GM21717 (cell line): Measurements from ENCODE around the gene ARHGAP28.
"Not testable (repeated sequence)": the region's sequence is repeated elsewhere in the genome, so short reads cannot be mapped to it uniquely, and the experiment has no call there.

ENCODE experiments used
- ATAC-seq: cut with Tn5 transposase; IDR thresholded peaks from one replicate; pipeline ENCODE4 v1.9.1; 2021; ENCODE audit warnings: mild to moderate bottlenecking, moderate library complexity; ENCODE audit not compliant: unreplicated experiment

The ARHGAP28 gene

DNA sequence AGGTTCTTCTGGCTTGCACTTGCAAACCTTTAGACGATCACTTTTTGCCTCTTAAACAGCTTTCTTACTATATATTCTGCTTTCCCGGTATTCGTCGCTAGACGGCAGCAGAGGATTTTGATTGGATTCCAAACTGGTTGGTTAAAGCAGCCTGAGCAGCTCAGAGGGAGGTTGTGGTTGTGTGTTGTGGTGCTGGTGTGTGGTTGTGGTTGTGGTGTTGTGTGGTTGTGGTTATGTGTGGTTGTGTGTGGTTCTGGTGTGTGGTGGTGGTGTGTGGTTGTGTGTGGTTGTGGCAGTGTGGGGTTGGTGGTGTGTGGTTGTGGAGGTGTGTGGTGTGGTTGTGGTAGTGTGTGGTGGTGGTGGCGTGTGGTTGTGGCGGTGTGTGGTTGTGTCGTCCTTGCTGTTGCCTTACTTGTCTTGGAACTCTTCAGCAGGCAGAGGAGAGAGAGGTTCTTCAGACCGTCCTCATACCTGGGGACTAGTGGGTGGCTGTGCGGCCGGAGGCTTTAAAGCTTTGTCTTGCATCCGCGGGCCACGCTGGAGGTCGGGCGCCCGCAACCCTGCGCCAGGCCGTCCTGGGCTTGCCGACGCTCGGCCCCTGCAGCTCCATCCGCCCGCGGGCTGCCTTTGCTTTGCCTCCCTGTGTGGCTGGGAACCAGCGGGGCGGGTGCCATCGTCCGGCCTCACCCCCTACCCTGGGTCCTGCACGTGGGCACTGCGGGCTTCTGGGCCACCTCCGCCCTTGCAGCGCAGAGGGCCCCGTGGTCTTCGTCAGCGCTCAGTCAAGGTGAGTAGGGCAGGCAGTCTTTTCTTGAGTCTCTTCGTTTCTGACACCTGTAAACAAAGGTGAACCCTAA is 190.8 kb downstream of the ARHGAP28 start:
- no peak for ATAC-seq

DNA sequence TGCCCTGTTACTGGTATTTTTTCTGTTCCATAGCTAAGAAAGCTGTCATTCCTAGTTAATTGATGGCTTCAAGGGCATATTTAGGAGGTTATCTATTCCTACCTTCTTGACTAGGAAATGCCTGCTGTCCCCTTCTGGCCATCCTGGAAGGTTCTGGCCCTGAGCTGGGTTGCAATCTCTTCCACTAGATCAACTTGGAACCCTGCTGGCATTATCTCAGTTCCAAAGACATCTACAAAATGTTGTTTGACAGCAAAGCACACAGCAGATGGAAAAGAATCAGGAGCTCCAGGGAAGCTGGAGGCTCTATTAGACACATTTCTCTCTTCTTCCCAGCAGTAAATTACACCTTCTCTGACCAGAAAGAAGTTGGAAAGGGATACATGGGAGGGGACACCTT is 192.1 kb downstream of the ARHGAP28 start:
- ATAC-seq = no peak

GRCh38 chr18:6923220-6923619 is 193.7 kb downstream of the ARHGAP28 start:
- ATAC-seq = no peak

- no peak for ATAC-seq
Observed at GRCh38 chr18:6927153-6927552, 197.6 kb downstream of the ARHGAP28 start.

- no peak for ATAC-seq
Observed at GRCh38 chr18:6928359-6928758, 198.8 kb downstream of the ARHGAP28 start.

DNA sequence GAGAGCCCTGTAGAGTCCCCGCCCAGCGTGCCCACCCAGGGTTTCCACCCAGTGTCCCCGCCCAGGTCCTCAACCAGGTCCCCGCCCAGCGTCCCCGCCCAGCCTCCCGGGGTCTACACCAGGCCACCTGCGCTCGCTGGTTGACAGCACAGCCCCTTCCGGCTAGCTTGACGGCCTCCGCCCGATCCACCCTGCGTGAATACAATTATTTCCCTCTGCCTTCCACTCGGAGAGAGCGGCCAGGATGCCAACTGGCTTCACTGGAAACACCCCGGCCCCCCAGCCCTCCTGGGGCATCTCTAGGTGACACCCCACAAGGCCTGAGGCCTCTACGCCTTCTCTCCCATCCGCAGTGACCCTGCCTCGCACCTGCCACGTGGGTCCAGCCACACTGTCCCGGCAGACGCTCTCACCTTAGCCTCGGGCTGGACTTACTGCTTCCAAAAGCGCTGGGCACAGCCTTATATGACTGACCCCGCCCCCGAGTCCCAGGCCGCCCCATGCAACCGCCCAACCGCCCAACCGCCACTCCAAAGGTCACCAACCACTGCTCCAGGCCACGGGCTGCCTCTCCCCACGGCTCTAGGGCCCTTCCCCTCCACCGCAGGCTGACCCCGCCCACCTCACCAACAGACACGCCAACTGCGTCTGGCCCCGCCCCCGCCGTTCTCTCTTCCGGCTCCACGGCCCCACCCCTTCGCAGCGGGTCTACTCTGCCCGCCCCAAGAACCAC is 200.0 kb downstream of the ARHGAP28 start:
- ATAC-seq = no peak

GRCh38 chr18:6934859-6935258 is 205.3 kb downstream of the ARHGAP28 start:
- no peak for ATAC-seq

- ATAC-seq = no peak
Observed at GRCh38 chr18:6938003-6938402, 208.5 kb downstream of the ARHGAP28 start.

DNA sequence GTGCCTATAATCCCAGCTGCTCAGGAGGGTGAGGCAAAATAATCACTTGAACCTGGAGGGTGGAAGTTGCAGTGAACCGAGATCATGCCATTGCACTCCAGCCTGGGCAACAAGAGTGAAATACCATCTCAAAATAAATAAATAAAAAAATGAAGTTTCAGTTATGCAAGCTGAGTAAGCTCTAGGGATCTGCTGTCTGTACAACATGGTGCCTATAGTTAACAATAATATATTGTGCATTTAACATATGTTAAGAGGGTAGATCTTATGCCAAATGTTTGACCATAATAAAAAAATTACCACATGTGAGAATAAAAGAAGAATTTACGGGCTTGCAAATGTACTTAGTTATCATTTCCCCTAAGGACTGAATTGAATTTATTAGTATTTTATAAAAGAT is 208.9 kb downstream of the ARHGAP28 start:
- ATAC-seq = not testable (repeated sequence)

- no peak for ATAC-seq
Observed at GRCh38 chr18:6939972-6940371, 210.5 kb downstream of the ARHGAP28 start.

DNA sequence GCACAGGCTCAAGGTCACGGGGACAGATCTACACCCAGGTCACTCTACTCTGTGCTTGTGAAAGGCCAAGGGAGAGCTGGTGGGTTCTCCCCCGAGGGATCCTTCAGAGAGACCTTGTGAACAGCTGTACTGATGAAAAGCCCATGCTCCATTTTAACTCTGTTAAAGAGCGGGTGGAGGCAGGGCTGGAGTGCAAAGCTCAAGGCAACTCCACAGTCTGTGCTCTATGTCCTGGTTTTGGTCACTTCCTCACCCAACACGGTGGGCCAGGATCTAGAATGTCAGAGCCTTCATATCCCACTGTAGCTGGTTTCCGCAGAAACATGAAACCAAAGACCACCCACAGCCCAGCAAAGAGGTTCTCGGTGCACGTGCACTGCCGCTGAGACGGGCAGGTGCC is 210.9 kb downstream of the ARHGAP28 start:
- no peak for ATAC-seq

- ATAC-seq = no peak
Observed at GRCh38 chr18:6941996-6942395, 212.5 kb downstream of the ARHGAP28 start.

- ATAC-seq = no peak
Observed at GRCh38 chr18:6942742-6943141, 213.2 kb downstream of the ARHGAP28 start.

DNA sequence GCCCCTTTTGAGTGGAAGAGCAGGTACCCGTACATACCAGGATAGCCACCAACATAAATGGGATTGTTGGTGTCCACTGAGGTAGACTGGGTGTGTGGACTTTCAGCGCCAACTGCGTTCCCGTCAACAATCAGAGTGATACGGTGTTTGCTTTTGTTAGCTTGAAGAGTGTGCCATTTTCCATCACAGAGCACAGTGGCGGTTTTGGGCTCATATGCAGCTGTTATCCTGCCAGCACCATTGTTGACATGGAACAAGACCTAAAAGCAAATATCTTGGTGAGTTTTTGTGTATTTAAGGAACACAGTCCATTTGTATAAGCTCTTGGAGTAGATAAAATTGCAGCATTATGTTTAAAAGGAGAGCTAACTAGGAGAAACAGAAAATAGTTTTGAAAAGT is 213.6 kb downstream of the ARHGAP28 start:
- no peak for ATAC-seq

DNA sequence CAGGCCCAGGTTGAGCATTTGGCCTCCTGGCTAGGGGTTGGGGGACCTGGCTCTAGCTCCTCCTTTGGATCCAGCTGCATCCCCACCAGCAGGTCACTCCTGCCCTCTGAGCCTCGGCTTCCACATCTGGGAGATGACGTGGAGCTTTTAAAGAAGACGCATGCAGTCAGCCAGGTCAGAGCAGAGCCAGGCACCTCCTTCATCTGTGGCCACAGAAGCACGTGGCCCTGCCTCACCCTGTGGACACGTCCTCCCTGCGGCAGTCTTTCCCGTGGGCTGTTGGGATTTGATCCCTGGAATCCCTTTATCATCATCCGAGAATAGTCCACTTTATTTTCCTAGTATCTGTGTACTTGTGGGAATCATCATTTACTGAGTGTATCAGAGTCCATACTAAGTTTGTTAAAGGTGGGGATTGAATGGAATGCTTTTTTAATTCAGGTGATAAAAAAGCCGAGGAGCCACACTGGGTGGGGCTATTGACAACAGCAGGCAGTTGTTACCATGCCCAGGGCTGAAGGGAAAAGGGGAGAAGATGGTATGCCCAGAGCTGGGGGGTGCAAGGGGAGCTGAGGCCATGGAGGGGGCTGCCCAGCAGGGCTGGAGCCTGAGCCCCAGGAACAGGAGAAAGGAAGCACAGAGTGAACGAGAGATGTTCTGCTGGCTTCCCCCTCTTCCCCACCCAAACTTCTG is 218.0 kb downstream of the ARHGAP28 start:
- ATAC-seq = no peak

DNA sequence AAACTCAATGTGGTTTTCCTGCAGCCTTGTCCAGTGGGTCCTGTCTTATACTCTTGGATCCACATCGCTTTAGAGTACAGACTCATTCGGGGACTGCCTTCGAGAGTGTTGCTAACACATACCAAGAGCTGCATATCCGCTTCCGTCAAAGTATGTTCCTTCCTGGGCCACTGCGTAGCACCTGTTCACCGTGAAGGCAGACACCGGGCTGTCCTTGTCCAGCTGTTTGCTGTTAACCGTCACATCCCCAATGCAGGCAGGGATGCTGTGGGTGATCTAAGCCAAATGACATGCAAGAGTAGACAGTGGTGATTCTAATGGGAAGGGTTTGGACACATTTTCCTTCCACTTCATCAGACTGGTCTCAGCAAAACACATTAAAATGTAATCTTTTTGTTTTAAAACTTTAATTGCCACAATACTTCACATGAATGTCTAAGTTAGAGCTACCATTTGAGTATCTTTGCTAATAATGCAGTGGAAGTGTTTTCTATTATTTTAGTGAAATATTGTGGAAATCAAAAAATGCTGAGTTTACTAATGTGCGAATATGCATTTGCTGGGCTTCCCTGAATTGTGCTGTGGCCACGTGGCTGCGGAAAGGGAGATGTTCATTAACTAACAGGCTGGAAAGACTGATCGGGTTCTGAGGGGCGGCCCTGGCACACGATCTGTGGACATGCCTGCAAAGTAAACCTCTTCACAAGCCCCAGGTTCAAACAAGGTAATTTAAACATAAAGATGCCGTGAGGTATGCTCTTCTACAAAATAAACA is 219.0 kb downstream of the ARHGAP28 start:
- ATAC-seq = no peak

DNA sequence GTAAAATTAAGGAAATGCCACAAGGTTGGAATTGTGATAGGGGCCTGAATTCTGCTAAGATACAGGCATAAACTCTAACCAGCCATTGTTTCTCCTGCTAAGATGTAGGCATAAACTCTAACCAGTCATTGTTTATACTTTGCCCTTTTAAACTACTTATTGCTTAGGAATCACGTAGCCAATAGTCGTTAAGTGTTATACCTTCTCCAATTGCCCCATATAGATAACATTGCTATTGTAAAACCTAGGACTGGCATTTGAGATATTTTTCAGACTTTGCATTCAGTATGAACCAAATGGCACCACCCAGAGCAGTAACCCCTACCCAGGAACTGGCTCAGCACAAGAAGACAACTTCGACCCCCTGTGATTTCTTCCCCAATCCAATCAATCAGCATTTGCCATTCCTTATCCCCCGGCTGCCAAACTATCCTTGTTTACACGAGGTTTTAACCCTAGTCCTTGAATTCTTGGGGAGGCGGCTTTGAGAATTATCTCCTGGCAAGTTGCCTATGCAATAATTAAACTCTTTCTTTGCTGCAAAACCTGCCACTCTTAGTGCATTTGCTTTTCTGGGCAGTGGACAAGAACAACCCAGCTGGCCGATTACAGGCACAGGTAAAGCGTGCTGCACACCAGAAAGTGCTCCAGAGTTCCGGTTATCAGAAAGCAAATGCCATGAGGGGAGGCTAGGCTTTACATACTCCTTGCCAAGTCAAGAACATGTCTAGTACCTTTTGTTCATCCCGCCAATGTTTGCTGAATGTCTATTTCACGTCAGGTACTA is 220.5 kb downstream of the ARHGAP28 start:
- no peak for ATAC-seq

- no peak for ATAC-seq
Observed at GRCh38 chr18:6950641-6951040, 221.1 kb downstream of the ARHGAP28 start.

DNA sequence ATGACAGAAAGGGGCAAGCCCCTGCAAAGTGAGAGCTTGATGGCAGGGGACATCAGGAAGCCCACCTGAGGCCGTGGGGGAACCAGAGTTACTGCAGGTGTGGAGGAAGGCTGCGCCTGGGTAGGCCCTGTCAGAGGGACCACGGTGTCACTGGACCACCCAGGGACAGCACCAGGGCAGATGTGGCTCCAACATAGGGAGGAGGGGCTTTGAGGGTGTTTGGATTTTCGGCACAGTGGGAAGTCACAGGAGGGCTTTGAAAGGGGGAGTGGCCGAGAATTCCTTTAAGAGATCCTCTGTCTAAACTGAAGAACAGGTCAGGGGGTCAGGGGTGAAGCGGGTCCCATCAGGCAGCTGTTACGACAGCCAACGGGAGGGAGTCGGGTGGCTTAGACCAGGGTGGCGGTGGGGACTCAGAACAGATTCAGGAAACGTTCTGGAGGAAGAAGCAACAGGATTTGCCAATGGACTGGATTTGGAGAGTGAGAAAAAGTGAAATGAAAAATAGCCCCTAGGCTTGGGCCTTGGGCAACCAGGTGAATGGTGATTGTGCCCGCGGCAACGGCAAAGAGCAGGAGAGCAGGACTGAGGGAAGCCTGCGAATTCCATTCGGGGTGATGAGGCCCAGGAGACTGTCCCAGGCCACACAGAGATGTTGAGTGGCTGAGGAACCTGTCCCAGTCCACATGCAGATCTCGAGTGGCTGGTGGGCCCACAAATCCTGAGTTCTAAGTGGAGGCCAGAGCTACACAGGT is 222.0 kb downstream of the ARHGAP28 start:
- no peak for ATAC-seq
